ENCODE data around the gene MYRFL. TPM values are rescaled to one million over a fixed set of nuclear protein-coding genes. Genes with fewer than 3 reads are reported as not detected.
"Not testable (repeated sequence)": the region's sequence is repeated elsewhere in the genome, so short reads cannot be mapped to it uniquely, and the experiment has no call there.

Gene MYRFL
- total and polyA plus RNA-seq, 10 donors, result 0.04 to 0.44 (median 0.20) TPM; not detected in 5

DNA sequence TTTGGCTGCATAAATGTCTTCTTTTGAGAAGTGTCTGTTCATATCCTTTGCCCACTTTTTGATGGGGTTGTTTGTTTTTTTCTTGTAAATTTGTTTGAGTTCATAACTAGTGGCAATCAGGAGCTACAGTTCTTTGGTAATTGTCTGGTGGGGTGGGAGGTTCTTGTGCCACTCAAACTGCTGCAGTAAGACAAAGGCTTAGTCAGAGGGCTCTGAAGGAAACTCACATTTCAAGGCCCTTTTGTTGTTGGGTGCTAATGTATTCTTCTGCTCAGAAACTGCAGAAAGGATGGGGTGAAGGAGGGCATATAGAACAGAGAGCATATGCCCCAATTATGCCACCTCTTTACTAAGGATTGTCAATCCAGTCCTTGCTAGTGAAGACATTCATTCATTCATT lies 21.9 kb downstream of the MYRFL start:
- H3K4me1 ChIP-seq, result no peaks in the 10 kb centered on the region
- H3K9me3 ChIP-seq, result no peaks in the 10 kb centered on the region
- no peak overlapping the region for H3K4me3 ChIP-seq
- intact Hi-C loops (cut with DNase I; ENCODE audit: low total_unique reads), result no loop called here
- no peaks in the 10 kb centered on the region for H3K27me3 ChIP-seq (replicated peaks in 1 of 7)
- DNase-seq, result no peak
- H3K27ac ChIP-seq, result no peak overlapping the region
- no peak for TF ChIP-seq POLR2A (IDR thresholded peaks at IDR 0.05)
- TF ChIP-seq, protein P1, sequence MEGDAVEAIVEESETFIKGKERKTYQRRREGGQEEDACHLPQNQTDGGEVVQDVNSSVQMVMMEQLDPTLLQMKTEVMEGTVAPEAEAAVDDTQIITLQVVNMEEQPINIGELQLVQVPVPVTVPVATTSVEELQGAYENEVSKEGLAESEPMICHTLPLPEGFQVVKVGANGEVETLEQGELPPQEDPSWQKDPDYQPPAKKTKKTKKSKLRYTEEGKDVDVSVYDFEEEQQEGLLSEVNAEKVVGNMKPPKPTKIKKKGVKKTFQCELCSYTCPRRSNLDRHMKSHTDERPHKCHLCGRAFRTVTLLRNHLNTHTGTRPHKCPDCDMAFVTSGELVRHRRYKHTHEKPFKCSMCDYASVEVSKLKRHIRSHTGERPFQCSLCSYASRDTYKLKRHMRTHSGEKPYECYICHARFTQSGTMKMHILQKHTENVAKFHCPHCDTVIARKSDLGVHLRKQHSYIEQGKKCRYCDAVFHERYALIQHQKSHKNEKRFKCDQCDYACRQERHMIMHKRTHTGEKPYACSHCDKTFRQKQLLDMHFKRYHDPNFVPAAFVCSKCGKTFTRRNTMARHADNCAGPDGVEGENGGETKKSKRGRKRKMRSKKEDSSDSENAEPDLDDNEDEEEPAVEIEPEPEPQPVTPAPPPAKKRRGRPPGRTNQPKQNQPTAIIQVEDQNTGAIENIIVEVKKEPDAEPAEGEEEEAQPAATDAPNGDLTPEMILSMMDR (IDR thresholded peaks at IDR 0.05 in 8 of 11, conservative IDR thresholded peaks at IDR 0.05 in 3 of 11), result no peak
- no peaks in the 10 kb centered on the region for H3K36me3 ChIP-seq

DNA sequence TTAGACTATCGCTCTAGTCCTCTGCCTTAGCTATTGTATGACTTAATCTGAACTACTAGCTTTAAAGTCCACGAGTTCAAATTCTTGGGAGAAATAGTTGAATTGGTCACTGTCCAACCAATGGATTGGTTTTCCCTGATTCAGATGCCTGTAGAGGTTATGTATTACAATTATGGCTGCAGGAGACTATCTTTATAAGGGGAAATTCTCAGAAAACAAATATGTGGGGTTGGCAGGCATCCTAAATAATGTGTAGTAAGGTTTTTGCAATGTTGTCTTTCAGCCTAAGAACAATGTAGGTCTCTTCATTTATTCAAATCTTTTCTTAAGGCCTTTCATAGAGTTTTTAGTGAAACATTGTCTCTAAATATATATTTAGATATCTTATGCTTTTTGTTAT lies 26.9 kb downstream of the MYRFL start:
- intact Hi-C loops (cut with DNase I; ENCODE audit: low total_unique reads), result no loop called here
- Histone ChIP-seq H3K27me3 (replicated peaks in 1 of 7) (no peaks in the 10 kb centered on the region), H3K4me1 (no peaks in the 10 kb centered on the region), H3K27ac (no peak overlapping the region), H3K9me3 (peaks cover 0 to 28% (median 0%) of the 10 kb centered on the region in 8 donors), H3K36me3 (no peaks in the 10 kb centered on the region), H3K4me3 (no peak overlapping the region)
- TF ChIP-seq, protein P1 (IDR thresholded peaks at IDR 0.05 in 8 of 11, conservative IDR thresholded peaks at IDR 0.05 in 3 of 11), result no peak
- TF ChIP-seq POLR2A (IDR thresholded peaks at IDR 0.05) (no peak), POLR2AphosphoS5 (IDR thresholded peaks at IDR 0.05) (no peak)
- DNase-seq, result no peak
- WGBS, 5 donors, result 85 to 97% (median 90%) methylated on average over 2 of the region's 2 CpGs

DNA sequence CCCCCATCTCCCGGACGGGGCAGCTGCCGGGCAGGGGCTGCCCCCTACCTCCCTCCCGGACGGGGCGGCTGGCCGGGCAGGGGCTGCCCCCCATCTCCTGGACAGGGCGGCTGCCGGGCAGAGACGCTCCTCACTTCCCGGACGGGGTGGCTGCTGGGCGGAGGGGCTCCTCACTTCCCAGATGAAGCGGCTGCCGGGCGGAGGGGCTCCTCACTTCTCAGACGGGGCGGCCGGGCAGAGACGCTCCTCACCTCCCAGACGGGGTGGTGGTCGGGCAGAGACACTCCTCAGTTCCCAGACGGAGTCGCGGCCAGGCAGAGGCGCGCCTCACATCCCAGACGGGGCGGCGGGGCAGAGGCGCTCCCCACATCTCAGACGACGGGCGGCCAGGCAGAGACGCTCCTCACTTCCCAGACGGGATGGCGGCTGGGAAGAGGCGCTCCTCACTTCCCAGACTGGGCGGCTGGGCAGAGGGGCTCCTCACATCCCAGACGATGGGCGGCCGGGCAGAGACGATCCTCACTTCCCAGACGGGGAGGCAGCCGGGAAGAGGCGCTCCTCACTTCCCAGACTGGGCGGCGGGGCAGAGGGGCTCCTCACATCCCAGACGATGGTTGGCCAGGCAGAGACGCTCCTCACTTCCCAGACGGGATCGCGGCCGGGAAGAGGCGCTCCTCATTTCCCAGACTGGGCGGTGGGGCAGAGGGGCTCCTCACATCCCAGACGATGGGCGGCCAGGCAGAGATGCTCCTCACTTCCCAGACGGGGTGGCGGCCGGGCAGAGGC lies 28.3 kb downstream of the MYRFL start:
- DNase-seq; H3K27me3 ChIP-seq (replicated peaks in 1 of 7); H3K36me3 ChIP-seq; H3K4me1 ChIP-seq; intact Hi-C loops (cut with DNase I; ENCODE audit: low total_unique reads); H3K27ac ChIP-seq; H3K4me3 ChIP-seq: not testable (repeated sequence)
- H3K9me3 ChIP-seq, result peaks cover 0 to 28% (median 0%) of the 10 kb centered on the region in 8 donors
- WGBS, 5 donors, result 94 to 97% (median 95%) methylated on average over 17 to 61 of the region's 61 CpGs

DNA sequence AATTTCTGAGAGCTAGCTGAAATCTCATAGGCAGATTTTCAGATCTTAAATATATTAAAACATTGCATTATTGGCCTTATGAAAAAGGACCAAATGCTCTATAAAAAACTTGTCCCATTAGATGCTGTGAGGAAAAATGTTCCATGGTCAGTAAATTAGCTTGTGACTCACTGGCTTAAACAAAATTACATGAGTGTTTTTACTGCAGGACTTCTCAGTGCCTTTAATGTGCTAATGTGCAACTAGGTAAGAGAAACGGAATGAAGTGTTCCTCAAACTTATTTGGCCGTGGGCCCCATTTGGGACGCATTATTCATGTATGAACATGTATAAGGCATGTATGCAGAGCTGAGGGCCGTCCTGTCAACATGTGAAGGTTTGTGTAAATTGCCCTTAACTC lies 41.7 kb downstream of the MYRFL start:
- no peak for TF ChIP-seq POLR2AphosphoS5 (IDR thresholded peaks at IDR 0.05)
- TF ChIP-seq, protein P1 (IDR thresholded peaks at IDR 0.05 in 8 of 11, conservative IDR thresholded peaks at IDR 0.05 in 3 of 11), result no peak
- TF ChIP-seq POLR2A (IDR thresholded peaks at IDR 0.05), result no peak
- Histone ChIP-seq H3K4me1 (no peaks in the 10 kb centered on the region), H3K27me3 (replicated peaks in 1 of 7) (no peaks in the 10 kb centered on the region), H3K9me3 (no peaks in the 10 kb centered on the region), H3K27ac (no peak overlapping the region), H3K36me3 (no peaks in the 10 kb centered on the region), H3K4me3 (no peak overlapping the region)
- intact Hi-C loops (cut with DNase I; ENCODE audit: low total_unique reads), result no loop called here
- 85 to 95% (median 92%) methylated on average over 4 of the region's 4 CpGs for WGBS, 5 donors
- no peak for DNase-seq

Data from spleen (tissue), 11 donors.